ENCODE results near the gene TRIM44.

DNA sequence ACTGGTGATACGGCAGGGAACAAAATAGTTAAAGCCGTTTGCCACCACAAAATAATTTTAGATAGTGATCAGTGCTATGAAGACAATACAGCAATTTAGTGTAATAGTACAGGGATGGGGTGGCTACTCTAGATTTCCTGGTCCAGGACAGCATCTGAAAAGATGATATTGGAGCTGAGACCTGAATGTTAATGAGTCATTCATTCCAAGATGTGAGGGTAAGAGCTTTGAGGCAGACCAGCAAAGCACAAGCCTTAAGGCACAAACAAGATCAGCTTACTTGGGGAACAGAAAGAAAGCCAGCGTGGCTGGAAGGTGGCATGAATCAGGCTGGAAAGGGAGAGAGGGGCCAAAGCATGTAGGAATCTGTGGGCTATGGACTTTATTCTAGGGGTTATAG lies 132.3 kb downstream of the TRIM44 start:
- TF ChIP-seq, protein P1, sequence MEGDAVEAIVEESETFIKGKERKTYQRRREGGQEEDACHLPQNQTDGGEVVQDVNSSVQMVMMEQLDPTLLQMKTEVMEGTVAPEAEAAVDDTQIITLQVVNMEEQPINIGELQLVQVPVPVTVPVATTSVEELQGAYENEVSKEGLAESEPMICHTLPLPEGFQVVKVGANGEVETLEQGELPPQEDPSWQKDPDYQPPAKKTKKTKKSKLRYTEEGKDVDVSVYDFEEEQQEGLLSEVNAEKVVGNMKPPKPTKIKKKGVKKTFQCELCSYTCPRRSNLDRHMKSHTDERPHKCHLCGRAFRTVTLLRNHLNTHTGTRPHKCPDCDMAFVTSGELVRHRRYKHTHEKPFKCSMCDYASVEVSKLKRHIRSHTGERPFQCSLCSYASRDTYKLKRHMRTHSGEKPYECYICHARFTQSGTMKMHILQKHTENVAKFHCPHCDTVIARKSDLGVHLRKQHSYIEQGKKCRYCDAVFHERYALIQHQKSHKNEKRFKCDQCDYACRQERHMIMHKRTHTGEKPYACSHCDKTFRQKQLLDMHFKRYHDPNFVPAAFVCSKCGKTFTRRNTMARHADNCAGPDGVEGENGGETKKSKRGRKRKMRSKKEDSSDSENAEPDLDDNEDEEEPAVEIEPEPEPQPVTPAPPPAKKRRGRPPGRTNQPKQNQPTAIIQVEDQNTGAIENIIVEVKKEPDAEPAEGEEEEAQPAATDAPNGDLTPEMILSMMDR (optimal IDR thresholded peaks at IDR 0.05 in 1 of 3, IDR thresholded peaks at IDR 0.05 in 1 of 3, conservative IDR thresholded peaks at IDR 0.05 in 1 of 3; ENCODE audit: extremely low read depth in 1 of 3, insufficient read depth in 2 of 3, low read length in 3 of 3), result no peak
- TF ChIP-seq EZH2 (IDR thresholded peaks at IDR 0.05; ENCODE audit: low read length), result no peak
